Measurements from ENCODE around the gene TCF7L1. TPM values are rescaled to one million over a fixed set of nuclear protein-coding genes. Genes with fewer than 3 reads are reported as not detected.

The TCF7L1 gene
- total and polyA plus RNA-seq, 2 of the 13 experiments (the other 11 are each of a cell fraction or from before 2014, with no cell fraction given): 0.04 to 0.15 TPM

DNA sequence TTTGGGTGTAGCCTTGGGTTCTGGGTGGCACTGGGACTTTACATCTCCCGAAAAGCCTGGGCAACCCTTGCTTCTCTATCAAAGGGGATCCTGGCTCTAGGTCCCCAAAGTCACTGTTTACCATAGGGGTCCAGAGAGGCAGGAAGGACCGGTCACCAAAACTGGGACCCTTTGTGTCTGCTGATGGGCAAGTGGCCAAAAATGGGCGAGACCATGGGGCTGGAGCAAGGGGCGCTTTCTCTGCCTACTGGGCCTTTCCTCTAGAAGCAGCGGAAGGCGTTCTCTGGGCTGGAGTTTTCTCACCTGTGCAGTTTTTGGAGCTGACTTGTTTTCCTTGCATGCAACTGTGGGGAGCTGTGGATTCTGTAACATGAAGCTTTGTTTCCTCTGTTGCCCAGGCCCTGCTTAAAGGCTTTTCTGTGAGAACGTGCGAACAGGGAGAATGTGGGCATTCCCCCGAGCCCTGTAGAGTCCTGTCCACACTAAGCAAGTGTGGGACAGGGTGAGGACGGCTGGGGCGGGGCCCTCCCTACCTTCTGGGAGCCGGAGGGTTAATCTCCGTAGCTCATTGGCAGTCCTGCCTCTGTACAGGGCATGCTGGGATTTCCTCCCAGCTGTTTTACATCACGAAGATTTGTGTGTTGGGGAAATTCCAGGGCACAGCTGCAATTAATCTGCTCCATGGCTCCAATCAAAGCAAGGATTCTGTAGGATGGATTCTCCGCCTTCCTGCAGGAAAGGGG is 144.4 kb downstream of the TCF7L1 start:
- POLR2A ChIA-PET: no interaction called here
- no peak for ATAC-seq
- FAIRE-seq: no peak
- CTCF ChIA-PET (ENCODE audit: low intra/inter-chr PET ratio, low total read pairs): no interaction called here
- Histone ChIP-seq H3K4me1 (ENCODE audit: insufficient read depth, low read length) (peaks cover 25% of the 10 kb centered on the region), H3K36me3 (replicated peaks in 1 of 2; ENCODE audit: control insufficient read depth in 1 of 2, insufficient read depth in 2 of 2, low read length in 2 of 2) (no peaks in the 10 kb centered on the region), H3K27me3 (ENCODE audit: control insufficient read depth in 1 of 2, insufficient read depth in 2 of 2, low read length in 2 of 2) (peaks cover 7 to 67% of the 10 kb centered on the region in 2 experiments), H3K4me3 (replicated peaks in 1 of 3; ENCODE audit: insufficient read depth in 1 of 3, low read depth in 2 of 3, low read length in 3 of 3) (no peak overlapping the region), H2AFZ (ENCODE audit: low read length) (no peak overlapping the region), H3K79me2 (ENCODE audit: insufficient read depth, low read length) (no peaks in the 10 kb centered on the region), H3K9ac (ENCODE audit: insufficient read depth, low read depth, low read length) (no peak overlapping the region), H3K27ac (ENCODE audit: extremely low read length, insufficient read depth, low read length) (no peak overlapping the region), H4K20me1 (ENCODE audit: insufficient read depth, low read length) (no peaks in the 10 kb centered on the region), H3K9me3 (ENCODE audit: low read length) (no peaks in the 10 kb centered on the region), H3K4me2 (ENCODE audit: low read depth, low read length) (no peak overlapping the region)
- intact Hi-C loops (cut with micrococcal nuclease; ENCODE audit: unreplicated experiment) (no loop called here), in situ Hi-C loops (cut with HindIII; ENCODE audit: extremely low pct_ligation_motif_present, low pct_unique_long_range_greater_than_20kb) (no loop called here)
- WGBS (ENCODE audit: low lambda C conversion rate): 44% methylated on average over 13 of the region's 15 CpGs
- TF ChIP-seq NPAS2 (CRISPR knock-in tag; IDR thresholded peaks at IDR 0.05; ENCODE audit: borderline replicate concordance): no peak
- TF ChIP-seq, protein P1, sequence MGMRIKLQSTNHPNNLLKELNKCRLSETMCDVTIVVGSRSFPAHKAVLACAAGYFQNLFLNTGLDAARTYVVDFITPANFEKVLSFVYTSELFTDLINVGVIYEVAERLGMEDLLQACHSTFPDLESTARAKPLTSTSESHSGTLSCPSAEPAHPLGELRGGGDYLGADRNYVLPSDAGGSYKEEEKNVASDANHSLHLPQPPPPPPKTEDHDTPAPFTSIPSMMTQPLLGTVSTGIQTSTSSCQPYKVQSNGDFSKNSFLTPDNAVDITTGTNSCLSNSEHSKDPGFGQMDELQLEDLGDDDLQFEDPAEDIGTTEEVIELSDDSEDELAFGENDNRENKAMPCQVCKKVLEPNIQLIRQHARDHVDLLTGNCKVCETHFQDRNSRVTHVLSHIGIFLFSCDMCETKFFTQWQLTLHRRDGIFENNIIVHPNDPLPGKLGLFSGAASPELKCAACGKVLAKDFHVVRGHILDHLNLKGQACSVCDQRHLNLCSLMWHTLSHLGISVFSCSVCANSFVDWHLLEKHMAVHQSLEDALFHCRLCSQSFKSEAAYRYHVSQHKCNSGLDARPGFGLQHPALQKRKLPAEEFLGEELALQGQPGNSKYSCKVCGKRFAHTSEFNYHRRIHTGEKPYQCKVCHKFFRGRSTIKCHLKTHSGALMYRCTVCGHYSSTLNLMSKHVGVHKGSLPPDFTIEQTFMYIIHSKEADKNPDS (CRISPR knock-in tag; IDR thresholded peaks at IDR 0.05): no peak
- TF ChIP-seq CHD2 (IDR thresholded peaks at IDR 0.05; ENCODE audit: low read depth, low read length): no peak
- no peak for TF ChIP-seq POLR2AphosphoS2 (IDR thresholded peaks at IDR 0.05; ENCODE audit: low read depth, low read length)
- TF ChIP-seq PCBP2 (optimal IDR thresholded peaks at IDR 0.05; ENCODE audit: low read depth, low read length, poor library complexity, severe bottlenecking): no peak
- TF ChIP-seq ZNF180 (CRISPR knock-in tag; IDR thresholded peaks at IDR 0.05; ENCODE audit: borderline replicate concordance, low read depth): no peak
- TF ChIP-seq MTA3 (CRISPR knock-in tag; IDR thresholded peaks at IDR 0.05): no peak
- no peak for TF ChIP-seq PRMT3 (CRISPR knock-in tag; IDR thresholded peaks at IDR 0.05; ENCODE audit: borderline replicate concordance, low read depth)
- TF ChIP-seq NCOA2 (CRISPR knock-in tag; IDR thresholded peaks at IDR 0.05): no peak
- no TSS peak for BruUV-seq (replicated peaks)
- DNase-seq (ENCODE audit: low spot score): no peak

Measured in HepG2 (cell line).